BJ (cell line): Measurements from ENCODE around the gene PIP5K1B. TPM values are rescaled to one million over a fixed set of nuclear protein-coding genes. Genes with fewer than 3 reads are reported as not detected.

ENCODE experiments used
- CTCF ChIA-PET: fragments of 350-600 bp; formaldehyde crosslinking; extraction: SDS; loops from one replicate; lab custom pipeline; 2021; ENCODE audit warnings: antibody characterized with exemption, inconsistent platforms; lab: Yijun Ruan, JAX
- POLR2A ChIA-PET: fragments of 300-600 bp; sonication (Branson Sonifier 250); formaldehyde crosslinking; extraction: SDS; loops from one replicate; lab custom pipeline; 2021; ENCODE audit warnings: antibody characterized with exemption; lab: Charles Lee
- DNase-seq: peaks from one replicate; pipeline ENCODE4 v3.0.0-alpha.2; 2011; ENCODE audit warnings: low read depth
- H3K27me3 ChIP-seq: 2 replicates; pipeline ENCODE4 v1.6.0; 2011; ENCODE audit warnings: low read length; ENCODE audit not compliant: control insufficient read depth, insufficient read depth
- H3K36me3 ChIP-seq: 2 replicates; pipeline ENCODE4 v1.5.1; 2011; ENCODE audit warnings: low read length; ENCODE audit not compliant: control insufficient read depth, insufficient read depth
- H3K4me3 ChIP-seq: 2 replicates; pipeline ENCODE4 v1.5.1; 2011; ENCODE audit warnings: low read depth, mild to moderate bottlenecking, control low read depth, low read length
- polyA plus RNA-seq: library from polyadenylated mRNA; depleted of rRNA; stranded (reverse); fragments of >200 nt; gene quantifications from 2 replicates; pipeline ENCODE4 v1.2.3, GENCODE V29; 2011
- TF ChIP-seq, protein P1 (sequence below): IDR thresholded peaks from 2 replicates; pipeline ENCODE4 v1.5.1; 2011; ENCODE audit warnings: low read depth, mild to moderate bottlenecking, control low read depth, inconsistent platforms, low read length, moderate library complexity; ENCODE audit not compliant: insufficient read depth

The PIP5K1B gene
- polyA plus RNA-seq, 1 experiment = not detected

DNA sequence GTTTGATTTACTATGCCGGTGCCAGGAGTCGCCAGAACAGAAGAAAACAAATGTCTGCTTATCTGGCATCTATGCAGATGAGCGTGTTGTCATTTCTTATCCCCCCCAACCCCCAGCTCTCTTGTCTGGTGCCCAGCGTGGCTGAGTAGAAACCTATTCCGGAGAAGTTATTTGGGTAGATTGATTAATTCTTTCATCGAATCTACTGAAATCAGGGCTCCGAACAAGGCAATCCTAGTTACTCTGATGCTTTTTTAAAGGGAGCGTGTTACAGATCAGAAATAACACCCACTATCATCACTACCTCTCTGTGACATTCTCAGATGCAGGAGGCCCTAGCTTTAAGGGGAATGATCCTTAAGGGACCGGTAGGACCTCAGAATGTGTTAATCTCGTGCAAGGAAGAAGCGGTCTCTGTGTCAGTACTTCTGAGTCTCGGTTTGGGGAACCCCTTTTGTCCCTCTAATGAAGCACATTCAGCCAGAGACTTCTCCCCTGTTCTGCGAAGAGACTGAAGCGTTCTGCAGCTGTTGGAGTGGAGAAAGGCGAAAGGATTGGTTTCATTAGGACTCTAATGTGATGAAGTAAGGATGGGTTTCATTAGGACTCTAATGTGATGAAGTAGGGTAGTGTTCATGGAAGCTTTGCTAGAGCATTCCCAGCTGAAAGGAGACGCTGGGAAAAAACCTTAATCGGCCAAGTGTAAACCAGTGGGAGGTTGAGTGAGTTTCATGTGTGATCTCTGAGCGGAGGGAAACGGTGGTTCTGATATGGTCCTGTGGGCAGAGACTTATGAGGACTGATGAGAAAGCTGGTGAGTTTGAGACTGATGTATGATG lies 1.5 kb downstream of the PIP5K1B start:
- no peak for DNase-seq
- H3K36me3 ChIP-seq = no peaks in the 10 kb centered on the region
- H3K27me3 ChIP-seq = peaks cover 20% of the 10 kb centered on the region
- H3K4me3 ChIP-seq = no peak overlapping the region
- CTCF ChIA-PET = no interaction called here
- TF ChIP-seq, protein P1, sequence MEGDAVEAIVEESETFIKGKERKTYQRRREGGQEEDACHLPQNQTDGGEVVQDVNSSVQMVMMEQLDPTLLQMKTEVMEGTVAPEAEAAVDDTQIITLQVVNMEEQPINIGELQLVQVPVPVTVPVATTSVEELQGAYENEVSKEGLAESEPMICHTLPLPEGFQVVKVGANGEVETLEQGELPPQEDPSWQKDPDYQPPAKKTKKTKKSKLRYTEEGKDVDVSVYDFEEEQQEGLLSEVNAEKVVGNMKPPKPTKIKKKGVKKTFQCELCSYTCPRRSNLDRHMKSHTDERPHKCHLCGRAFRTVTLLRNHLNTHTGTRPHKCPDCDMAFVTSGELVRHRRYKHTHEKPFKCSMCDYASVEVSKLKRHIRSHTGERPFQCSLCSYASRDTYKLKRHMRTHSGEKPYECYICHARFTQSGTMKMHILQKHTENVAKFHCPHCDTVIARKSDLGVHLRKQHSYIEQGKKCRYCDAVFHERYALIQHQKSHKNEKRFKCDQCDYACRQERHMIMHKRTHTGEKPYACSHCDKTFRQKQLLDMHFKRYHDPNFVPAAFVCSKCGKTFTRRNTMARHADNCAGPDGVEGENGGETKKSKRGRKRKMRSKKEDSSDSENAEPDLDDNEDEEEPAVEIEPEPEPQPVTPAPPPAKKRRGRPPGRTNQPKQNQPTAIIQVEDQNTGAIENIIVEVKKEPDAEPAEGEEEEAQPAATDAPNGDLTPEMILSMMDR = no peak
- POLR2A ChIA-PET = no interaction called here

DNA sequence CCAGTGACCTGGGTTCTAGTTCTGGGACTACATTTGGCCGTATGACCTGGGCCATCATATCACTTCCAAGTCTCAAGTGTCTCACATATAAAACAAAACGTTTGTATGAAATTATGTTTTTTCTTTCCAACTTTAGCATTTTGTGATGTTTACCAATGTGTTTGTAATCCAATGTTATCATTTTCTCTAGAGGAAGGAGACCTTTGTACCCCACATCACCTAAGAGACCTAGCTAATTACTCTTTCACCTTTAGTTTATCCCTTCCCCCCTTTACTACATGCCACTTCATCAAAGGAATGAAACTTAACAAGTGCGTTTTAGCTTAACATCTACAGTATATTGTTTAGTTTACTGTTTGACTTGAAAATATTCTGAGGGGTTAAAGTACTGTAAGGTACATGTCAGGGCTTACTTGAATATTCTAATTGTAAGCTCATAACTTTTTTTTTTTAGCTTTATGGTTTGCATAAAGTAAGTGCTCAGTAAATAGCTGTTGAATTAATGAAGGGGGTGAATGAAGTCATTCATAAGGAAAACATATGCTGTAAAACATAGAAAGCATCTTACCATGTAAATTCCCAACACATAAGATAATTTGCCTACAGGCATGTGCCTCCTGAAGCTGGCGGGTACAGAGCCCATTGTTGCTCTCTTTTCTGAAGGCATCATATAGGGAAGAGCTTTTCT lies 2.9 kb downstream of the PIP5K1B start:
- ChIA-PET POLR2A (no interaction called here), CTCF (interaction anchor here (0.9 kb wide), 1 partner anchor 10 kb away, joined by 3 read pairs; no protein-coding TSS in a partner anchor)
- TF ChIP-seq, protein P1 = no peak
- Histone ChIP-seq H3K4me3 (no peak overlapping the region), H3K27me3 (peaks cover 25% of the 10 kb centered on the region), H3K36me3 (no peaks in the 10 kb centered on the region)
- DNase-seq = no peak

DNA sequence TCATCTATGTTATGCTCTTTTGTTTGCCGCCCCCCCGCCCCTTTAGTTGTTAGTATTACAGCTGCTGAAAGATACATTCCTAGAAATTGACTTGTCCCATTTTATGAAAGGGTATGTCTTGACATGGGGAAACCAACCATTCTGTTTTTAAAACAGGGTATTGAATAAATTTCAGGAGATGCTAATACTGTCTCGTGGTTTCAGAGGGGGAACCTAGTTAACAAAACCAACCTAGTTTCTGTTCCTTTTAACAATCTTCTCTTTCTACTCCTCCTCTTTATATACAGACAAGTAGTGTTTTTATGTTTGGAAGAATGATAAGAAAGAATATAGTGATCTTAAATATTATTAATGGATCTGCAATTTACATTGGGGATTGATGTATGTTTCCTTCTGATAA lies 3.5 kb downstream of the PIP5K1B start:
- TF ChIP-seq, protein P1 = no peak
- POLR2A ChIA-PET = no interaction called here
- no peak overlapping the region for H3K4me3 ChIP-seq
- CTCF ChIA-PET = interaction anchor here (0.9 kb wide), 1 partner anchor 10 kb away, joined by 3 read pairs; no protein-coding TSS in a partner anchor
- no peaks in the 10 kb centered on the region for H3K36me3 ChIP-seq
- DNase-seq = no peak
- H3K27me3 ChIP-seq = peaks cover 25% of the 10 kb centered on the region

DNA sequence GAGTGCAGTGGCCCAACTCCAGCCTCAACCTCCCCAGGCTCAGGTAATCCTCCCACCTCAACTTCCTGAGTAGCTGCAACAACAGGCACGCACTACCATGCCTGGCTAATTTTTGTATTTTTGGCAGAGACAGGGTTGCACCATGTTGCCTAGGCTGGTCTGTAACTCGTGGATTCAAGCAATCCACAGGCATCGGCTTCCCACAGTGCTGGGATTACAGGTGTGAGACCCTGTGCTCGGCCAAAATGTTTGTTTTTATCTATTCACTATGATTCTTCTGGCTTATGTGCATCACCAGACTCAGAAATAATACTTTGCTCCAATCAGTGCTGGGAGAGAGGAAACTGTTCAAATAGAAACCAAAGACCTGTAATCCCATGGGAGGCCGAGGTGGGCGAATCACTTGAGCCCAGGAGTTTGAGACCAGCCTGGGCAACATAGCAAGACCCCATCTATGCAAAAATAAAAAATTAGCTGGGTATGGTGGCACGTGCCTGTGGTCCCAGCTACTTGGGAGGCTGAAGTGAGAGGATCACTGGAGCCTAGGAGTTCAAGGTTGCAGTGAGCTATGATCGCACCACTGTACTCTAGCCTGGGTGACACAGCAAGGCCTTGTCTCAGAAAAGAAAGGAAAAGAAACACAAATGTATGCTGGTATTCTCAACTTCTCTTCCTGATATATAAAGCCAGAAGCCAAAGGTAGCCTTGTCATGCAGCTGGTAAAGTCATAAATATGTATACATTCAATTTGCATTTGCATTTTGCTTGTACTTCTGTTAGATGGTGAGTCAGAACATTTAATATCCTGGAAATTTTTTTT lies 4.5 kb downstream of the PIP5K1B start:
- ChIA-PET POLR2A (no interaction called here), CTCF (interaction anchor here (0.6 kb wide), 1 partner anchor 213 kb away, joined by 4 read pairs; no protein-coding TSS in a partner anchor)
- DNase-seq = no peak
- TF ChIP-seq, protein P1 = no peak
- Histone ChIP-seq H3K27me3 (peaks cover 21% of the 10 kb centered on the region), H3K4me3 (no peak overlapping the region), H3K36me3 (no peaks in the 10 kb centered on the region)
